Adrenal gland (tissue), 12 donors: ENCODE results near the gene MTUS2. TPM values are rescaled to one million over a fixed set of nuclear protein-coding genes. Genes with fewer than 3 reads are reported as not detected.
"Not testable (repeated sequence)": the region's sequence is repeated elsewhere in the genome, so short reads cannot be mapped to it uniquely, and the experiment has no call there.

Experiments
- DNase-seq, 7 donors: peaks; one replicate each; pipeline ENCODE4 v3.0.0-alpha.2; 2019 to 2020
- H3K27ac ChIP-seq, 5 donors: fragments of 200-600 bp; sonication (generic) in 4 of 5; 1 replicate in 3 of 5; 2 replicates in 2 of 5; pipeline versions ENCODE4 v1.5.1 to v1.8.0; 2016 to 2020; ENCODE audit warnings: mild to moderate bottlenecking in 1 of 5
- H3K27me3 ChIP-seq: fragments of 200-600 bp; 2 replicates; pipeline ENCODE4 v1.8.0; 2021
- H3K36me3 ChIP-seq, 2 donors: fragments of 200-600 bp; replicated peaks in 1 of 2; 1 replicate in 1 of 2; 2 replicates in 1 of 2; pipeline versions ENCODE4 v1.5.1 to v1.8.0; 2018 to 2022
- H3K4me1 ChIP-seq, 2 donors: fragments of 200-600 bp; replicated peaks in 1 of 2; 1 replicate in 1 of 2; 2 replicates in 1 of 2; pipeline versions ENCODE4 v1.5.1 to v1.8.0; 2018 to 2021
- H3K4me3 ChIP-seq, 4 donors: fragments of 200-600 bp; sonication (generic) in 3 of 4; one replicate each; pipeline ENCODE4 v1.5.1; 2016 to 2018
- H3K9me3 ChIP-seq, 3 donors: fragments of 200-600 bp; sonication (generic) in 1 of 3; replicated peaks in 1 of 3; 1 replicate in 2 of 3; 2 replicates in 1 of 3; pipeline versions ENCODE4 v1.5.1 to v1.8.0; 2016 to 2021
- CTCF ChIP-seq, 6 experiments: fragments of 450-650 bp in 4 of 6; fragments of 200-600 bp in 2 of 6; sonication (generic) in 1 of 6; IDR thresholded peaks; 1 replicate in 5 of 6; 2 replicates in 1 of 6; pipeline versions ENCODE4 v1.5.1 to v1.8.0; 2016 to 2021; ENCODE audit warnings: antibody characterized with exemption in 6 of 6, mild to moderate bottlenecking in 2 of 6, moderate library complexity in 1 of 6
- POLR2A ChIP-seq, 2 donors: fragments of 450-650 bp; IDR thresholded peaks; one replicate each; pipeline ENCODE4 v1.6.1; 2017; ENCODE audit warnings: antibody characterized with exemption in 2 of 2, mild to moderate bottlenecking in 2 of 2, moderate library complexity in 1 of 2
- WGBS, 4 donors: extraction: QIAGEN DNeasy Blood & Tissue Kit in 2 of 4; methylation state at CpG; one replicate each; pipeline versions ENCODE4 v1.1.5 to v1.1.7; 2013 to 2017; 5-methylcytosine and 5-hydroxymethylcytosine counted together
- intact Hi-C, 2 donors: fragments of 100-400 bp; cut with DNase I; formaldehyde crosslinking; loops; one replicate each; pipeline versions ENCODE4 v1.14.1 to v1.15.0; 2022 to 2023
- polyA plus RNA-seq, 3 donors: library from polyadenylated mRNA; stranded (reverse); fragments of 200-250 nt in 2 of 3; fragments of 350-450 nt in 1 of 3; fragmentation: Illumina TruSeq in 1 of 3; extraction: RNeasy Lipid Tissue Mini Kit (QIAGEN cat#74804) in 1 of 3; gene quantifications; one replicate each; pipeline ENCODE4 v1.2.3, GENCODE V29; 2013 to 2014
- total RNA-seq, 9 donors: library from RNA; depleted of rRNA in 4 of 9; stranded (reverse); fragments of >200 nt in 4 of 9; fragments of 120-200 nt in 1 of 9; fragmentation: NEBNext Ultra II Directional in 1 of 9; extraction: Animal tissue kit (Norgen Biotek cat#: 25700) in 1 of 9; gene quantifications; one replicate each; pipeline versions ENCODE4 v1.1.0 to v1.2.4, GENCODE V29; 2013 to 2023
- donor health status: healthy with polysubstance abuse.
- donor health status: Bipolar disorder and iron deficiency.
- donor health status: DM: yes; HTN: yes; CAD: no.
- donor health status: DM: no; HTN: no; CAD: no.
- donor health status: DM: no; HTN: no; CAD: no.
- donor health status: DM: yes; HTN: yes; CAD: no.

The MTUS2 gene
- total and polyA plus RNA-seq, 12 donors, result 0.07 to 0.24 (median 0.14) TPM; not detected in 5

GRCh38 chr13:29386246-29386645, 566.1 kb downstream of the MTUS2 start:
- no peaks in the 10 kb centered on the region for H3K4me1 ChIP-seq
- no peaks in the 10 kb centered on the region for H3K36me3 ChIP-seq
- DNase-seq, result no peak
- 54 to 93% (median 85%) methylated on average over 3 of the region's 3 CpGs for WGBS, 4 donors
- H3K4me3 ChIP-seq, result no peak overlapping the region
- no peaks in the 10 kb centered on the region for H3K9me3 ChIP-seq
- intact Hi-C loops, result no loop called here
- TF ChIP-seq POLR2A (IDR thresholded peaks at IDR 0.05) (no peak), CTCF (IDR thresholded peaks at IDR 0.05) (no peak)
- no peak overlapping the region for H3K27ac ChIP-seq
- H3K27me3 ChIP-seq, result no peaks in the 10 kb centered on the region

- 84 to 93% (median 92%) methylated on average over 8 to 9 of the region's 9 CpGs for WGBS, 4 donors
- H3K4me3 ChIP-seq, H3K36me3 ChIP-seq, H3K27me3 ChIP-seq, intact Hi-C loops, H3K27ac ChIP-seq, H3K9me3 ChIP-seq, H3K4me1 ChIP-seq, DNase-seq: not testable (repeated sequence)
These were observed 570.5 kb downstream of the MTUS2 start for GRCh38 chr13:29390598-29390997.

GRCh38 chr13:29396446-29396845, 576.3 kb downstream of the MTUS2 start:
- WGBS, 4 donors, result 72 to 81% (median 74%) methylated on average over 2 of the region's 2 CpGs

GRCh38 chr13:29397265-29397664, 577.1 kb downstream of the MTUS2 start:
- intact Hi-C loops, result no loop called here
- no peak overlapping the region for H3K4me3 ChIP-seq
- no peak for DNase-seq
- no peak overlapping the region for H3K27ac ChIP-seq
- H3K4me1 ChIP-seq, result no peaks in the 10 kb centered on the region
- no peaks in the 10 kb centered on the region for H3K9me3 ChIP-seq
- WGBS, 4 donors, result 74 to 86% (median 76%) methylated on average over 3 of the region's 3 CpGs
- TF ChIP-seq POLR2A (IDR thresholded peaks at IDR 0.05) (no peak), CTCF (IDR thresholded peaks at IDR 0.05) (no peak)
- no peaks in the 10 kb centered on the region for H3K27me3 ChIP-seq
- no peaks in the 10 kb centered on the region for H3K36me3 ChIP-seq

More at GRCh38 chr13:29396446-29396845, 576.3 kb downstream of the MTUS2 start:
- H3K27me3 ChIP-seq, result no peaks in the 10 kb centered on the region
- H3K4me1 ChIP-seq, result no peaks in the 10 kb centered on the region
- H3K27ac ChIP-seq, result no peak overlapping the region
- no peak for DNase-seq
- no peak overlapping the region for H3K4me3 ChIP-seq
- TF ChIP-seq POLR2A (IDR thresholded peaks at IDR 0.05), result no peak
- TF ChIP-seq CTCF (IDR thresholded peaks at IDR 0.05), result no peak
- no peaks in the 10 kb centered on the region for H3K9me3 ChIP-seq
- intact Hi-C loops, result no loop called here
- no peaks in the 10 kb centered on the region for H3K36me3 ChIP-seq

GRCh38 chr13:29402166-29402636, 582.1 kb downstream of the MTUS2 start:
- no peak for DNase-seq
- TF ChIP-seq CTCF (IDR thresholded peaks at IDR 0.05) (no peak), POLR2A (IDR thresholded peaks at IDR 0.05) (no peak)
- intact Hi-C loops, result no loop called here
- no peak overlapping the region for H3K27ac ChIP-seq
- no peaks in the 10 kb centered on the region for H3K27me3 ChIP-seq
- H3K9me3 ChIP-seq, result no peaks in the 10 kb centered on the region
- H3K4me3 ChIP-seq, result no peak overlapping the region
- 24 to 45% (median 28%) methylated on average over 5 of the region's 5 CpGs for WGBS, 4 donors
- H3K4me1 ChIP-seq, result no peaks in the 10 kb centered on the region
- no peaks in the 10 kb centered on the region for H3K36me3 ChIP-seq
